Measurements from ENCODE around the gene MLLT3.
A peak's percentile ranks its signal among the peaks of the same experiment; 100 is the strongest.

The MLLT3 gene

DNA sequence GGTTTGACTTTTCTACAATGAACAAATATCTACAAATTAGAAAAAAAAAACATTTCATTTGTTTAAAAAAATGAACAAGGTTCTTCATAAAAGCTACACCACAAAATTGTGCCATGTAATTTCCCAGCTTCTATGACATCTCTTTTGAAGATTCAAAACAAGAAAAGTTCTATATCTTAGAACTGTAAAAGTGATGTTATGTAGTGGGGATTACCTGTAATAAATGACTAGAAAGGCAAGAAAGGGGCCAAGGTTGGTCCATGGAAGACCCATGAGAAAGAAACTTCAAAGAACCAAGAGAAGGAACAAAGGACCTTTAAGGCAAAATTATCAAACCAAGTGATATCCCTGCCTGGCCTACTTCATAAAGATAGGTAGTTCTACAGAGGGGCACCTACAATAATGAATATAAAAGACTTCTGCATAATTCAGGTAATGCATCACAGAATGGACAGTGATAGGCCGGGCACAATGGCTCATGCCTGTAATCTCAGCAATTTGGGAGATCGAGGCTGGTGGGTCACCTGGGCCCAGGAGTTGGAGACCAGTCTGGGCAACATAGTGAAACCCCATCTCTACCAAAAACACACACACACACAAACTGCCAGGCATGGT is 7.6 kb downstream of the MLLT3 start:
- H3K4me3 ChIP-seq (ENCODE audit: low read depth, low read length) = no peak overlapping the region
- in situ Hi-C loops (cut with HindIII; ENCODE audit: low sequenced_read_pairs) = no loop called here
- no peak for DNase-seq (ENCODE audit: low read depth)
- TF ChIP-seq, protein P1, sequence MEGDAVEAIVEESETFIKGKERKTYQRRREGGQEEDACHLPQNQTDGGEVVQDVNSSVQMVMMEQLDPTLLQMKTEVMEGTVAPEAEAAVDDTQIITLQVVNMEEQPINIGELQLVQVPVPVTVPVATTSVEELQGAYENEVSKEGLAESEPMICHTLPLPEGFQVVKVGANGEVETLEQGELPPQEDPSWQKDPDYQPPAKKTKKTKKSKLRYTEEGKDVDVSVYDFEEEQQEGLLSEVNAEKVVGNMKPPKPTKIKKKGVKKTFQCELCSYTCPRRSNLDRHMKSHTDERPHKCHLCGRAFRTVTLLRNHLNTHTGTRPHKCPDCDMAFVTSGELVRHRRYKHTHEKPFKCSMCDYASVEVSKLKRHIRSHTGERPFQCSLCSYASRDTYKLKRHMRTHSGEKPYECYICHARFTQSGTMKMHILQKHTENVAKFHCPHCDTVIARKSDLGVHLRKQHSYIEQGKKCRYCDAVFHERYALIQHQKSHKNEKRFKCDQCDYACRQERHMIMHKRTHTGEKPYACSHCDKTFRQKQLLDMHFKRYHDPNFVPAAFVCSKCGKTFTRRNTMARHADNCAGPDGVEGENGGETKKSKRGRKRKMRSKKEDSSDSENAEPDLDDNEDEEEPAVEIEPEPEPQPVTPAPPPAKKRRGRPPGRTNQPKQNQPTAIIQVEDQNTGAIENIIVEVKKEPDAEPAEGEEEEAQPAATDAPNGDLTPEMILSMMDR (IDR thresholded peaks at IDR 0.05; ENCODE audit: low read depth, low read length, missing control alignments) = no peak

DNA sequence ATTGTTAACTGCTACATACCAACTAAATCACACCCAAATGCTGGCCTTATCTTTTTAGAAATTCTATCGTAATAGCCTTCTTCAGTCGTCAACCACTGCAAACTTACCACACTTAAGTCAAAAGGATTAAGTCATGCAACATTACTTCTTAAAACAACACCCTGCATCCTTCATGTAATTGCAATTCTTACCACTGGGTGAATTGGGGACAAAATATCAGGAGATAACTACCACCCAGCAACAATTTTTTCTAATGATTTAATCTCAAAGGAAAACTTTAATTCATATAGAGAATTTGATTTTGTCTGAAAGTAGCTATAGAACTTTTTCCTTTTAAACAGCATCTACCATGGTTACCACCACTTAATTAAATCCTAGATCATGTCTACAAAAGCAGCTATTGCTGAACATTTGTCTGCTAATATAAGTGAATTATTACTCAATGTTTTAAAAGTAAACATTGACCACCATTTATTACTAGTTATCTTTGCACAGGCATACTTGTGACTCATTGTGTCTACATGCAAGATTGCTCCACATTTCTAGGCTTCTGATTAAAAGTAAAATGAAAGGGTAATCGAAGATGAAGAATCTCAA is 10.5 kb downstream of the MLLT3 start:
- DNase-seq (ENCODE audit: low read depth) = no peak
- TF ChIP-seq, protein P1 (IDR thresholded peaks at IDR 0.05; ENCODE audit: low read depth, low read length, missing control alignments) = peak; percentile 34
- in situ Hi-C loops (cut with HindIII; ENCODE audit: low sequenced_read_pairs) = no loop called here
- no peak overlapping the region for H3K4me3 ChIP-seq (ENCODE audit: low read depth, low read length)

DNA sequence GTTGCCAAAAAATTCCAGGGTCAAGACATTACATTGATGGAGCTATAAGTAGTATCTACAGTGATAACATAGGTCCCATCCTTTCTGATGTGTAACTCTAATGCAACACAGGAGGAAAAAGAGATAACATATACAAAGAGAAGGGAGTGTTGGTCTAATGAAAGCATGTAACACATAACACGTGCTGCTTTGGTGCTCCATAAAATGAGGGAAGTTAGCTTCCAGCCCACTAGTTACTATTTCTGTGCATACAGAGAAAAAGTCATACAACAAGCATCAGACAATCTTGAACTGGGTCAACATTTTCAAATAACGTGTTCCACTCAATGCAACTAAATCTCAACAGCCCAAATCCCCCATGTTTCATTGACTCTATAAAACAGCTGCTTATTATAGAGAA is 11.7 kb downstream of the MLLT3 start:
- TF ChIP-seq, protein P1 (IDR thresholded peaks at IDR 0.05; ENCODE audit: low read depth, low read length, missing control alignments) = no peak
- H3K4me3 ChIP-seq (ENCODE audit: low read depth, low read length) = no peak overlapping the region
- in situ Hi-C loops (cut with HindIII; ENCODE audit: low sequenced_read_pairs) = no loop called here
- no peak for DNase-seq (ENCODE audit: low read depth)

DNA sequence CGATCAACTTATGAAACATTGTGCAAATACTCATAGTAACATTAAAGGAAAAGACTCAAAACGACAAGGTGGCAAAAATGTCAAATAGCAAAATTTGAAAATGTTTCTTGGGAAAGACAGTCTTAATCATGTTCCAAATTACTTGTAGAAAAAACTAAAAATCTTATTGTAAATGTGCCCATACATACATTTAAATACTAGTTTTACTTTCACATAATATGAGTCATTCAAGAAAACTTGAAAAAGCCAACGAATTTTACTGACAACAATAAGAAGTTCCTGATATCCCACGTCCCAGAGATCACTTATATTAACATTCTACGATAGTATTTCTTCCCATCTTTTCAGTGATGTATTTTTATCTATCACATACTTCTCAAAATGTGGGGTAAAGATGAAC is 13.7 kb downstream of the MLLT3 start:
- no peak for DNase-seq (ENCODE audit: low read depth)
- H3K4me3 ChIP-seq (ENCODE audit: low read depth, low read length) = no peak overlapping the region
- in situ Hi-C loops (cut with HindIII; ENCODE audit: low sequenced_read_pairs) = no loop called here
- TF ChIP-seq, protein P1 (IDR thresholded peaks at IDR 0.05; ENCODE audit: low read depth, low read length, missing control alignments) = no peak

DNA sequence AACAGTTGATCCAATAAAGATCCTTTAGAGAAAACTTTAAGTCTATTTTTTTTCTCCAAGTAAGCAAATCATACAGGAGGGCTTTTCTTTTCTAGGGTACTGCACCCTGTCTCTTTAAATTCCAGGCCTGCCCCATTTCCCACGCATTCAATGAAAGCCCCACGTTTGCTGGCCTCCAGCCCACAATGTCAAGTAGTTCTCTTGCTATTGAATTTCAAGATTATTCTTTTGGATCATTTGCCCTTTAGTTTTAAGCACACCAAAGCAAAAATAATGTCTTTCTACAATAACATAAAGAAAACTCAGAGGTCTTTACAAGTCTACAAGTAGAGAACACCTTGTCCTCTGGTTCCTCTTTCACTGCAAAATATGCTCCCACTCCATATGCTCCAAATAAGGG is 15.6 kb downstream of the MLLT3 start:
- TF ChIP-seq, protein P1 (IDR thresholded peaks at IDR 0.05; ENCODE audit: low read depth, low read length, missing control alignments) = no peak
- DNase-seq (ENCODE audit: low read depth) = no peak
- no peak overlapping the region for H3K4me3 ChIP-seq (ENCODE audit: low read depth, low read length)
- in situ Hi-C loops (cut with HindIII; ENCODE audit: low sequenced_read_pairs) = no loop called here

DNA sequence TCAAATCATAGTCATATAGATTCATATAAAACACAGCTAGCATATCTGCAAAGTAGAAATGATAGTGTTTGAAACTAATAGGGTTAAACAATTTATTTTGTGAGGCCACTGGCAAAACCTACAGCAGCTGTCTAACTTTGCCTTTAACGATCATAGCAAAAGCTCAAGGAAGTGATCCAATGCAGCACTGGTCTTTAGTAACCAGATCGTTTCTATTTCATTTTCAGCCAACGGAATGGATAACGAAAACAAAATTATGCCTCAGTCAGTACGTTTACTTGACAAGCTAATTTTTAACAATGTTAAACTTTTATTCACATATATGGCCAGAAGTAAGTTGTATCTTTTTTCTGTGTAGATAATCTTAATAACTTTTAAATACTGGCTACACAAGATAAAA is 17.7 kb downstream of the MLLT3 start:
- in situ Hi-C loops (cut with HindIII; ENCODE audit: low sequenced_read_pairs) = no loop called here
- TF ChIP-seq, protein P1 (IDR thresholded peaks at IDR 0.05; ENCODE audit: low read depth, low read length, missing control alignments) = no peak

More for the DNA sequence above, 17.7 kb downstream of the MLLT3 start:
- no peak for DNase-seq (ENCODE audit: low read depth)
- H3K4me3 ChIP-seq (ENCODE audit: low read depth, low read length) = no peak overlapping the region
